DND-41 (cell line): Measurements from ENCODE around the gene CYP27C1.

Experiments
- ATAC-seq: fragments of 200-7000 bp; cut with Tn5 transposase; 3 replicates; pipeline ENCODE4 v1.9.1; 2021; ENCODE audit warnings: low read depth; ENCODE audit not compliant: insufficient read depth
- DNase-seq: peaks from one replicate; pipeline ENCODE4 v3.0.0-alpha.2; 2020
- H2AFZ ChIP-seq: 2 replicates; pipeline ENCODE4 v1.6.0; 2012; ENCODE audit warnings: low read depth, low read length
- H3K27ac ChIP-seq: 2 replicates; pipeline ENCODE4 v1.5.1; 2012; ENCODE audit warnings: low read length, inconsistent platforms
- H3K27me3 ChIP-seq: fragments of 200-600 bp; sonication (generic); 2 replicates; pipeline ENCODE4 v1.6.0; 2012; ENCODE audit warnings: low read length, mild to moderate bottlenecking, inconsistent platforms; ENCODE audit not compliant: insufficient read depth, poor library complexity
- H3K36me3 ChIP-seq: 2 replicates; pipeline ENCODE4 v1.5.1; 2012; ENCODE audit warnings: low read length, inconsistent platforms; ENCODE audit not compliant: insufficient read depth
- H3K4me1 ChIP-seq: 2 replicates; pipeline ENCODE4 v1.5.1; 2012; ENCODE audit warnings: mild to moderate bottlenecking, low read length; ENCODE audit not compliant: insufficient read depth
- H3K4me2 ChIP-seq: 2 replicates; pipeline ENCODE4 v1.6.0; 2012; ENCODE audit warnings: mild to moderate bottlenecking, moderate library complexity, low read length, inconsistent platforms; ENCODE audit not compliant: insufficient read depth
- H3K4me3 ChIP-seq, 2 experiments: fragments of 200-600 bp in 1 of 2; shearing (Covaris generic) in 1 of 2; 2 replicates each; pipeline ENCODE4 v1.5.1; 2012 to 2016; ENCODE audit warnings: inconsistent platforms in 2 of 2, low read length in 2 of 2, mild to moderate bottlenecking in 2 of 2, low read depth in 1 of 2, moderate library complexity in 1 of 2
- H3K79me2 ChIP-seq: 2 replicates; pipeline ENCODE4 v1.6.0; 2012; ENCODE audit warnings: low read length, inconsistent platforms; ENCODE audit not compliant: insufficient read depth
- H3K9ac ChIP-seq: 2 replicates; pipeline ENCODE4 v1.6.0; 2012; ENCODE audit warnings: low read depth, mild to moderate bottlenecking, inconsistent platforms, low read length, moderate library complexity
- H3K9me3 ChIP-seq: 2 replicates; pipeline ENCODE4 v1.5.1; 2012; ENCODE audit warnings: low read length, moderate library complexity, mild to moderate bottlenecking, inconsistent platforms; ENCODE audit not compliant: insufficient read depth, severe bottlenecking
- H4K20me1 ChIP-seq: 2 replicates; pipeline ENCODE4 v1.6.0; 2012; ENCODE audit warnings: low read length; ENCODE audit not compliant: insufficient read depth
- CTCF ChIP-seq: IDR thresholded peaks from 2 replicates; pipeline ENCODE4 v1.5.1; 2012; ENCODE audit warnings: borderline replicate concordance, low read length, moderate library complexity, mild to moderate bottlenecking; ENCODE audit not compliant: poor library complexity, severe bottlenecking; ENCODE audit errors: extremely low read depth
- EZH2 ChIP-seq: IDR thresholded peaks from 3 replicates; pipeline ENCODE4 v1.6.1; 2012; ENCODE audit warnings: borderline replicate concordance, low read depth, mild to moderate bottlenecking, moderate library complexity, low read length, inconsistent platforms; ENCODE audit not compliant: severe bottlenecking

CYP27C1 gene

GRCh38 chr2:127235082-127235702 is 15.1 kb upstream of the CYP27C1 start:
- peaks cover 7% of the 10 kb centered on the region for H3K9me3 ChIP-seq

GRCh38 chr2:127233710-127234109 is 13.6 kb upstream of the CYP27C1 start:
- TF ChIP-seq EZH2 (no peak), CTCF (no peak)
- no peak overlapping the region for H2AFZ ChIP-seq
- no peaks in the 10 kb centered on the region for H3K79me2 ChIP-seq
- H3K4me3 ChIP-seq, result no peak overlapping the region
- H3K4me1 ChIP-seq, result no peaks in the 10 kb centered on the region
- no peak overlapping the region for H3K4me2 ChIP-seq
- H3K36me3 ChIP-seq, result no peaks in the 10 kb centered on the region
- H3K27ac ChIP-seq, result no peak overlapping the region
- H3K9ac ChIP-seq, result no peak overlapping the region
- no peaks in the 10 kb centered on the region for H3K27me3 ChIP-seq
- ATAC-seq, result no peak
- H3K9me3 ChIP-seq, result peaks cover 6% of the 10 kb centered on the region
- H4K20me1 ChIP-seq, result no peaks in the 10 kb centered on the region
- DNase-seq, result no peak

More at GRCh38 chr2:127235082-127235702, 15.1 kb upstream of the CYP27C1 start:
- Histone ChIP-seq H3K27ac (no peak overlapping the region), H3K27me3 (no peaks in the 10 kb centered on the region), H4K20me1 (no peaks in the 10 kb centered on the region), H2AFZ (no peak overlapping the region), H3K4me1 (no peaks in the 10 kb centered on the region), H3K4me2 (no peak overlapping the region), H3K36me3 (no peaks in the 10 kb centered on the region), H3K79me2 (no peaks in the 10 kb centered on the region), H3K9ac (no peak overlapping the region), H3K4me3 (no peak overlapping the region)
- DNase-seq, result no peak
- no peak for ATAC-seq
- TF ChIP-seq EZH2, result no peak
- TF ChIP-seq CTCF, result no peak

- Histone ChIP-seq H3K27ac (no peak overlapping the region), H4K20me1 (no peaks in the 10 kb centered on the region), H2AFZ (no peak overlapping the region), H3K4me2 (no peak overlapping the region), H3K9ac (no peak overlapping the region), H3K4me3 (no peak overlapping the region), H3K9me3 (no peaks in the 10 kb centered on the region), H3K79me2 (no peaks in the 10 kb centered on the region), H3K36me3 (no peaks in the 10 kb centered on the region), H3K4me1 (no peaks in the 10 kb centered on the region), H3K27me3 (no peaks in the 10 kb centered on the region)
- DNase-seq, result no peak
- TF ChIP-seq EZH2, result no peak
- TF ChIP-seq CTCF, result no peak
- ATAC-seq, result no peak
These were observed 11.2 kb upstream of the CYP27C1 start for GRCh38 chr2:127231130-127231865.
